ENCODE measurements around the gene TTN.

TTN gene

GRCh38 chr2:178499640-178500039 lies 307.6 kb downstream of the TTN start:
- DNase-seq (ENCODE audit: low read depth in 3 of 3, low spot score in 1 of 3) = no peak

- DNase-seq (ENCODE audit: low read depth in 3 of 3, low spot score in 1 of 3) = no peak
Measured at GRCh38 chr2:178498137-178498536, 309.1 kb downstream of the TTN start.

GRCh38 chr2:178496049-178496448 lies 311.2 kb downstream of the TTN start:
- no peak for DNase-seq (ENCODE audit: low read depth in 3 of 3, low spot score in 1 of 3)

GRCh38 chr2:178491612-178492011 lies 315.6 kb downstream of the TTN start:
- no peak for DNase-seq (ENCODE audit: low read depth in 3 of 3, low spot score in 1 of 3)

GRCh38 chr2:178485356-178485755 lies 321.9 kb downstream of the TTN start:
- DNase-seq (ENCODE audit: low read depth in 3 of 3, low spot score in 1 of 3) = no peak

- no peak for DNase-seq (ENCODE audit: low read depth in 3 of 3, low spot score in 1 of 3)
Measured at GRCh38 chr2:178484245-178485041, 322.8 kb downstream of the TTN start.

- no peak for DNase-seq (ENCODE audit: low read depth in 3 of 3, low spot score in 1 of 3)
Measured at GRCh38 chr2:178482437-178482836, 324.8 kb downstream of the TTN start.

GRCh38 chr2:178480227-178481181 lies 326.7 kb downstream of the TTN start, which contains the start of gene PLEKHA3:
PLEKHA3 (plus strand) TSS chr2:178480457; CDS start chr2:178480870, 413 bp downstream.
- DNase-seq (ENCODE audit: low read depth in 3 of 3, low spot score in 1 of 3) = peak; percentile 41 to 58 (median 43)

GRCh38 chr2:178479758-178480226 lies 327.4 kb downstream of the TTN start:
- no peak for DNase-seq (ENCODE audit: low read depth in 3 of 3, low spot score in 1 of 3)

GRCh38 chr2:178479275-178479616 lies 328.0 kb downstream of the TTN start:
- DNase-seq (ENCODE audit: low read depth in 3 of 3, low spot score in 1 of 3) = no peak

GRCh38 chr2:178478439-178479274 lies 328.6 kb downstream of the TTN start, which contains the start of gene FKBP7:
FKBP7 (minus strand) TSS chr2:178478600; CDS start chr2:178478499, 101 bp downstream.
- DNase-seq (ENCODE audit: low read depth in 3 of 3, low spot score in 1 of 3) = peak; percentile 46 to 70 (median 66)

GRCh38 chr2:178478130-178478438 lies 329.1 kb downstream of the TTN start:
- no peak for DNase-seq (ENCODE audit: low read depth in 3 of 3, low spot score in 1 of 3)

- DNase-seq (ENCODE audit: low read depth in 3 of 3, low spot score in 1 of 3) = no peak
Measured at GRCh38 chr2:178477443-178478129, 329.6 kb downstream of the TTN start.

GRCh38 chr2:178476477-178476876 lies 330.7 kb downstream of the TTN start:
- no peak for DNase-seq (ENCODE audit: low read depth in 3 of 3, low spot score in 1 of 3)

Data from stimulated activated CD4-positive, alpha-beta T cell treated with anti-CD3 and anti-CD28 coated beads, TNF-alpha, amount 100 ng/mL, for 1 hour (primary cell).